GM18861 (cell line): ENCODE data around the gene PDK2.

Experiments
- ATAC-seq: cut with Tn5 transposase; IDR thresholded peaks from one replicate; pipeline ENCODE4 v1.9.1; 2021; ENCODE audit not compliant: unreplicated experiment

Gene PDK2

GRCh38 chr17:50115756-50116155, 20.6 kb downstream of the PDK2 start:
- no peak for ATAC-seq

GRCh38 chr17:50117202-50118051, 22.3 kb downstream of the PDK2 start:
- ATAC-seq, result no peak

- ATAC-seq, result no peak
Observed at GRCh38 chr17:50118076-50118827, 23.1 kb downstream of the PDK2 start.

GRCh38 chr17:50118828-50119218, 23.7 kb downstream of the PDK2 start:
- no peak for ATAC-seq

GRCh38 chr17:50120475-50121253, 25.5 kb downstream of the PDK2 start:
- no peak for ATAC-seq

GRCh38 chr17:50122945-50123344, 27.8 kb downstream of the PDK2 start:
- ATAC-seq, result no peak

GRCh38 chr17:50123649-50124349, 28.6 kb downstream of the PDK2 start:
- ATAC-seq, result no peak

- ATAC-seq, result no peak
Observed at GRCh38 chr17:50125420-50125997, 30.4 kb downstream of the PDK2 start.

GRCh38 chr17:50127697-50128361, 32.7 kb downstream of the PDK2 start:
- no peak for ATAC-seq

- no peak for ATAC-seq
Observed at GRCh38 chr17:50128441-50129352, 33.5 kb downstream of the PDK2 start.

GRCh38 chr17:50129353-50129727, 34.2 kb downstream of the PDK2 start:
- no peak for ATAC-seq

- no peak for ATAC-seq
Observed at GRCh38 chr17:50129728-50130558, 34.8 kb downstream of the PDK2 start, which contains the start of gene SAMD14. SAMD14 (minus strand) TSS chr17:50130160; CDS start chr17:50124959, 5,201 bp downstream.

- no peak for ATAC-seq
Observed at GRCh38 chr17:50130559-50131305, 35.6 kb downstream of the PDK2 start.

- ATAC-seq, result no peak
Observed at GRCh38 chr17:50132104-50132794, 37.1 kb downstream of the PDK2 start.

- ATAC-seq, result no peak
Observed at GRCh38 chr17:50133028-50133768, 38.0 kb downstream of the PDK2 start.

GRCh38 chr17:50133769-50134099, 38.6 kb downstream of the PDK2 start:
- ATAC-seq, result no peak
